Esophagus squamous epithelium (tissue), 5 donors: ENCODE results near the gene PREX1. TPM values are rescaled to one million over a fixed set of nuclear protein-coding genes. Genes with fewer than 3 reads are reported as not detected.

Experiments
- DNase-seq: peaks from one replicate; lab custom pipeline; 2025; lab: John Stamatoyannopoulos, UW
- H3K27ac ChIP-seq, 4 donors: fragments of 200-600 bp; sonication (generic); one replicate each; pipeline ENCODE4 v1.5.1; 2016 to 2019; ENCODE audit warnings: mild to moderate bottlenecking in 1 of 4
- H3K27me3 ChIP-seq, 4 donors: fragments of 200-600 bp; sonication (generic); 1 replicate in 3 of 4; 2 replicates in 1 of 4; pipeline versions ENCODE4 v1.5.1 to v1.6.0; 2017 to 2021; ENCODE audit warnings: antibody characterized with exemption in 1 of 4
- H3K36me3 ChIP-seq, 3 donors: fragments of 200-600 bp; sonication (generic); one replicate each; pipeline ENCODE4 v1.5.1; 2016 to 2019
- H3K4me1 ChIP-seq, 3 donors: fragments of 200-600 bp; sonication (generic); one replicate each; pipeline ENCODE4 v1.5.1; 2017 to 2019
- H3K4me3 ChIP-seq, 4 donors: fragments of 200-600 bp; sonication (generic); 1 replicate in 3 of 4; 2 replicates in 1 of 4; pipeline ENCODE4 v1.5.1; 2016 to 2019; ENCODE audit warnings: mild to moderate bottlenecking in 2 of 4, moderate library complexity in 1 of 4
- H3K9me3 ChIP-seq, 3 donors: fragments of 200-600 bp; sonication (generic); one replicate each; pipeline ENCODE4 v1.5.1; 2016 to 2019
- CTCF ChIP-seq, 6 experiments: fragments of 450-650 bp in 4 of 6; fragments of 200-600 bp in 2 of 6; sonication (generic) in 2 of 6; IDR thresholded peaks; one replicate each; pipeline ENCODE4 v1.5.1; 2016 to 2019; ENCODE audit warnings: antibody characterized with exemption in 6 of 6, mild to moderate bottlenecking in 4 of 6, moderate library complexity in 4 of 6
- POLR2A ChIP-seq, 4 donors: fragments of 450-650 bp; IDR thresholded peaks; one replicate each; pipeline ENCODE4 v1.6.1; 2017; ENCODE audit warnings: antibody characterized with exemption in 4 of 4, mild to moderate bottlenecking in 4 of 4, moderate library complexity in 3 of 4
- WGBS, 2 donors: methylation state at CpG; one replicate each; pipeline ENCODE4 v1.1.5; 2018; 5-methylcytosine and 5-hydroxymethylcytosine counted together
- intact Hi-C: fragments of 100-400 bp; cut with DNase I; formaldehyde crosslinking; loops from one replicate; pipeline ENCODE4 v1.15.0; 2022
- total RNA-seq, 4 donors: library from RNA; depleted of rRNA; stranded (reverse); fragments of >200 nt; gene quantifications; one replicate each; pipeline ENCODE4 v1.1.0, GENCODE V29; 2016
- donor health status: DM: yes; HTN: yes; CAD: no.

The PREX1 gene
- total RNA-seq, 4 donors from 2014 or later, result 4.9 to 25.9 (median 8.9) TPM

DNA sequence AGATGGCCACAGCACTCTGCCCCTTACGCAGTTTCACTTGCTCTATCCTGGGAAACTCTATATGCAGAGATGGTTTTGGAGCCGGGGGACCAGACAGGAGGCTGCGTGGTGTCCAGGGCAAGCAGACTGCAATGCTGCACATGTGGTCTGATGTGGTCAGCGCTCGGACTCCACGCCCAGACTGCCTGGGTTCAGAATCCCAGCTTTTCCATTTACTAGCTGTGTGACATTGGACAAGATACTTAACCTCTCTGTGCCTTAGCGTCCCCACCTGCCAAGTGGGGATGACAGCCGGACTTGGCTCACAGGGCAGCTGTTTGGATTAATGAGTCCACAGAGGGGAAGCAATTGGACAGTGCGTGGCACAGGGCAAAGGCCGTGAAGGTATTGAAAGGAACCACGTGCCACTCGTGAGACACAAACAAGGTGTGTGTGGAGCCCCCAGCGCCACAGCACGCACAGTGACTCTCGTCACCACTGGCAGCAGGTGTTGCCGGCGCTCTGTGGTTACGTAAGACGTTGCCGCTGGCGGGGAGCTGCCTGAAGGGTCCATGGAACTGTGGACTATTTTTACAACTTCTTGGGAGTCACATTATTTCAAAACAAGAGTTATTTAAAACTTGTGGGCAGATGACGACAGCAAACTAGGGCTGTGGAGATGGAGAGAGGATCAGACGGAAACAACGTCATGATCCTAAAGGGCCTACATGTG is 201.4 kb downstream of the PREX1 start:
- intact Hi-C loops, result no loop called here
- TF ChIP-seq POLR2A (IDR thresholded peaks at IDR 0.05) (no peak), CTCF (IDR thresholded peaks at IDR 0.05) (no peak)
- Histone ChIP-seq H3K27ac (no peak overlapping the region), H3K36me3 (peaks cover 0 to 65% (median 0%) of the 10 kb centered on the region in 3 donors), H3K27me3 (no peaks in the 10 kb centered on the region), H3K4me3 (no peak overlapping the region), H3K9me3 (no peaks in the 10 kb centered on the region), H3K4me1 (peaks cover under 1 to 4% (median under 1%) of the 10 kb centered on the region in 3 donors)
- no peak for DNase-seq
- 63 to 70% methylated on average over 8 to 19 of the region's 24 CpGs for WGBS, 2 donors

DNA sequence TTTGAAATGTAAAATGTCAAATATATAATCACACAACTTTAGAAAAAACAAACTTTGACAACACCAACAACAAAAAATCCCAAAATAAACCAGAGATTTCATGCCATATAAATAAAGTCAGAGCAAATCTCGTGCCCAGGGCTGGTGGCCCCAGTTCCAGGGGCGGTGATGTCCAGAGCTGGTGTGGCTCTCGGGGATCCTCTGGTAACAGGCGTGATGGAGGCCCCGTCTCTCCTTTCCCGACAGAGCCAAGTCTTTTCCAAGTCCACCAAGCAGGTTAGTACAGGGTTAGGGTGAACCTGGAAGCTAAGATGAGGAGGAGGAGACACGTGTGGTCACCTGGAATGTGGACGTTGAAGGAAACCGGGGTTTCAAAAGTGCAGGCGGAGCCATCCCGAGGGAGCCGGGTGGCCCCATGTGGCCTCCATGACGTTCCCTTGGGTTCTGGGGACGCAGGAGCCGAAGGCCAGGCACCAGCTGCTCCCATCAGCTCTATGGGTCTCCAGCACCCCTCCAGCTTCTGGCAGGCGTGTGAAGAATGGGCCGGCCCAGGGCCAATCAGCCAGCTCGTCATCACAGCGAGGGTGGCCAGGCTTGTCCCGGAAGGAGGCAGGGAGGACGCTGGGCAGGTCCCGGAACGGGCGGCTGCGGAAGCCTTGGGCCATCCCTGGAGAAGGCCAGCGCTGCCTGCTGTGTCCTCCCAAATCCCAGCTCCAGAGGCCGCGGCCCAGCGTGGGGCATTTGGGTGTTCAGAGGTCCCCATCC is 202.5 kb downstream of the PREX1 start:
- Histone ChIP-seq H3K27me3 (no peaks in the 10 kb centered on the region), H3K27ac (no peak overlapping the region), H3K36me3 (peaks cover 0 to 54% (median 0%) of the 10 kb centered on the region in 3 donors), H3K4me1 (peaks cover 5 to 14% (median 10%) of the 10 kb centered on the region in 3 donors), H3K9me3 (no peaks in the 10 kb centered on the region), H3K4me3 (no peak overlapping the region)
- WGBS, 2 donors, result 84 to 87% methylated on average over 11 to 12 of the region's 29 CpGs
- no peak for DNase-seq
- intact Hi-C loops, result no loop called here
- no peak for TF ChIP-seq POLR2A (IDR thresholded peaks at IDR 0.05)
- TF ChIP-seq CTCF (IDR thresholded peaks at IDR 0.05), result no peak

DNA sequence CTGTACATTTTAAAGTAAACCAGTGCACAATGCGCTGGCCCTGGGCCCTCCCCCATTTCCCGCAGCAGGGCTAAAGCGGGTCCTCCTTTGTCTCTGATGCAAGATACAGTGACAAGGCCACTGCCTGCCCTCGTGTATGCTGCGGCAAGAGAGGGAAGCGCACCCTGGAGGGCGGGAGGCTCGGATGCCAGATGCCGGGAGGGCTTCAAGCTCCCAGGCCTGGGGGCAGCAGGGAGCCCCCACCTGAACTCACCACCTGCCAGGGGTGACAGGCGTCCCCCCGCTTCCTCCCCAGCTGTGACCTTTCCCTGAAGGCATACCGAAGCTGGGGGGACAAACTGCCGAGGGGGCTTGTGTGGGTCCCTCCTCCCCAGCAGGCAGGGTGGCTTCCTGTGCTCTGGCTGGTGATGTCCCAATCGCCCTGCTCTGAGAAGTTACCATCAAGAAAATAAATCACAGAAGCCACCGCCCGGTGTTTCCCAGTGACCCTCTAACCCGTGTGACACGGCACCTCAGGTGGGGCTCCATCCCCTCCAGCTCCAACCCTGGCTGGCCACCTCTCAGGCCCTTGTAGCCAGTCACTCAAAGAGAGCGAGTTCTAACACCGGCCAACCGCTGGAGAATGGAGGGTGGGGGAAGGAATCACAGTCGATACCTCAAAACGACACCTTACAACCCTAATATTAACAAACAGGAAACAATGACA is 203.3 kb downstream of the PREX1 start:
- Histone ChIP-seq H3K36me3 (peaks cover 0 to 47% (median 0%) of the 10 kb centered on the region in 3 donors), H3K9me3 (no peaks in the 10 kb centered on the region), H3K4me1 (peaks cover 10 to 23% (median 15%) of the 10 kb centered on the region in 3 donors), H3K4me3 (no peak overlapping the region), H3K27me3 (peaks cover 0 to 8% (median 0%) of the 10 kb centered on the region in 4 donors), H3K27ac (no peak overlapping the region)
- 85 to 88% methylated on average over 7 to 12 of the region's 23 CpGs for WGBS, 2 donors
- DNase-seq, result no peak
- no peak for TF ChIP-seq POLR2A (IDR thresholded peaks at IDR 0.05)
- no peak for TF ChIP-seq CTCF (IDR thresholded peaks at IDR 0.05)
- intact Hi-C loops, result loop anchor here (5.0 kb wide), 1 partner anchor 962 kb away; no protein-coding TSS in a partner anchor

DNA sequence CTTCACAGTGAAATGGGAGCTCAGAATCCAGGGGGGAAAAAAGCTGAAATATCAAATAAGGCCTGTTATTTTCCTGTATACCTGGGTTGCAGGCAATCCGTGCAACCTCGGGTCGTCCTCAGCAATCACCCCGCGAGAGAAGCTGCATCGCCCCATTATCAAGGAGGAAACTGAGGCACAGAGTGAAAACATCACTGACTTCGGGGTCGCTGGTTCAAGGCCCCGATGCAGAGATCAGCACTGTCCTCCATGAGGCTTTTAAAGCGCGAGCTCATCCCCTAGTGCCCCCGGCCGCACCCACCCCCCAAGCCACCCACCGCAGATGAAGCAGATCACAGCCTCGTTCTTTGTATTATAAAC is 203.9 kb downstream of the PREX1 start:
- Histone ChIP-seq H3K27ac (no peak overlapping the region), H3K4me1 (peaks cover 10 to 26% (median 15%) of the 10 kb centered on the region in 3 donors), H3K36me3 (peaks cover 0 to 41% (median 0%) of the 10 kb centered on the region in 3 donors), H3K9me3 (no peaks in the 10 kb centered on the region), H3K27me3 (peaks cover 0 to 14% (median 0%) of the 10 kb centered on the region in 4 donors), H3K4me3 (no peak overlapping the region)
- 90 to 95% methylated on average over 10 to 13 of the region's 15 CpGs for WGBS, 2 donors
- TF ChIP-seq CTCF (IDR thresholded peaks at IDR 0.05), result no peak
- no peak for TF ChIP-seq POLR2A (IDR thresholded peaks at IDR 0.05)
- intact Hi-C loops, result loop anchor here (5.0 kb wide), 1 partner anchor 962 kb away; no protein-coding TSS in a partner anchor
- DNase-seq, result no peak
